Endothelial cell of umbilical vein (primary cell): ENCODE results near the gene VIL1.

ENCODE experiments used
- CTCF ChIP-seq, 2 donors: IDR thresholded peaks; 1 replicate in 1 of 2; 2 replicates in 1 of 2; pipeline ENCODE4 v1.5.1; 2011; ENCODE audit warnings: low read length in 2 of 2, mild to moderate bottlenecking in 2 of 2, moderate library complexity in 2 of 2, control low read depth in 1 of 2, inconsistent platforms in 1 of 2, low read depth in 1 of 2; ENCODE audit not compliant: insufficient read depth in 1 of 2; ENCODE audit errors: extremely low read depth in 1 of 2
- EZH2 ChIP-seq: IDR thresholded peaks from 2 replicates; pipeline ENCODE4 v1.6.1; 2012; ENCODE audit warnings: borderline replicate concordance, low read depth, mild to moderate bottlenecking, moderate library complexity, low read length, inconsistent platforms; ENCODE audit not compliant: severe bottlenecking
- FOS ChIP-seq: IDR thresholded peaks from 2 replicates; pipeline ENCODE4 v1.6.1; 2011; ENCODE audit warnings: mild to moderate bottlenecking, low read length, moderate library complexity, borderline replicate concordance; ENCODE audit not compliant: insufficient read depth
- POLR2A ChIP-seq: IDR thresholded peaks from 2 replicates; pipeline ENCODE4 v1.6.1; 2012; ENCODE audit warnings: low read depth, mild to moderate bottlenecking, control low read depth, low read length
- POLR2AphosphoS5 ChIP-seq: IDR thresholded peaks from 2 replicates; pipeline ENCODE4 v1.6.1; 2012; ENCODE audit warnings: low read depth, mild to moderate bottlenecking, control low read depth, low read length, moderate library complexity; ENCODE audit not compliant: insufficient read depth
- TF ChIP-seq, protein P1 (sequence below): IDR thresholded peaks from 2 replicates; pipeline ENCODE4 v1.6.1; 2011; ENCODE audit not compliant: insufficient read depth, insufficient read length

- TF ChIP-seq CTCF (IDR thresholded peaks at IDR 0.05; ENCODE audit: extremely low read depth in 1 of 2, insufficient read depth in 1 of 2, low read depth in 1 of 2, low read length in 2 of 2) (no peak), EZH2 (no peak), POLR2A (no peak), FOS (no peak), POLR2AphosphoS5 (no peak)
- TF ChIP-seq, protein P1, sequence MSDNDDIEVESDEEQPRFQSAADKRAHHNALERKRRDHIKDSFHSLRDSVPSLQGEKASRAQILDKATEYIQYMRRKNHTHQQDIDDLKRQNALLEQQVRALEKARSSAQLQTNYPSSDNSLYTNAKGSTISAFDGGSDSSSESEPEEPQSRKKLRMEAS, result no peak
Measured at GRCh38 chr2:218392459-218392858, 26.5 kb upstream of the VIL1 start.
